AG09309 (cell line): ENCODE results near the gene CA11.

Experiments used
- DNase-seq: peaks from one replicate; pipeline ENCODE4 v3.0.0-alpha.2; 2010; ENCODE audit warnings: low read depth
- H3K4me3 ChIP-seq: 2 replicates; pipeline ENCODE4 v1.5.1; 2011; ENCODE audit warnings: mild to moderate bottlenecking, low read depth, low read length, moderate library complexity; ENCODE audit not compliant: control insufficient read depth
- TF ChIP-seq, protein P1 (sequence below): IDR thresholded peaks from 2 replicates; pipeline ENCODE4 v1.5.1; 2011; ENCODE audit warnings: mild to moderate bottlenecking, low read depth, low read length, inconsistent platforms; ENCODE audit not compliant: insufficient read depth, control insufficient read depth; ENCODE audit errors: missing control alignments

Gene CA11

DNA sequence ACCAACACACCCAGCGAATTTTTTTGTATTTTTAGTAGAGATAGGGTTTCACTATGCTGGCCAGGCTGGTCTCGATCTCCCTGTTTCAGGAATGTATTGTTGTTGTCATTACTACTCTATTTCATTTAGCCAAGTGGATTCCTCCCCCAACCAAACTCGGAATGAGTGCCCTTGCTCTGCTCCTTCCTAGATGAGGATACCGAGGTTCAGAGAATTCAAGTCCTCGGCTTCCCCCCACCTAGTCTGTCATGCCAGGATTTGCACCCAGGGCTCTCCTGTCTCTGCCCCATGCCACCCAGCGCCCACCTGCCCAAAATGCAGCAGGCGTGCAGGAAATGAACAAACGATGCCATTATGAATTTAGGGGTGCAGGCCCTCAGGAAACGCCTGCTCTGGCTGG is 43.0 kb downstream of the CA11 start:
- H3K4me3 ChIP-seq, result no peak overlapping the region
- TF ChIP-seq, protein P1, sequence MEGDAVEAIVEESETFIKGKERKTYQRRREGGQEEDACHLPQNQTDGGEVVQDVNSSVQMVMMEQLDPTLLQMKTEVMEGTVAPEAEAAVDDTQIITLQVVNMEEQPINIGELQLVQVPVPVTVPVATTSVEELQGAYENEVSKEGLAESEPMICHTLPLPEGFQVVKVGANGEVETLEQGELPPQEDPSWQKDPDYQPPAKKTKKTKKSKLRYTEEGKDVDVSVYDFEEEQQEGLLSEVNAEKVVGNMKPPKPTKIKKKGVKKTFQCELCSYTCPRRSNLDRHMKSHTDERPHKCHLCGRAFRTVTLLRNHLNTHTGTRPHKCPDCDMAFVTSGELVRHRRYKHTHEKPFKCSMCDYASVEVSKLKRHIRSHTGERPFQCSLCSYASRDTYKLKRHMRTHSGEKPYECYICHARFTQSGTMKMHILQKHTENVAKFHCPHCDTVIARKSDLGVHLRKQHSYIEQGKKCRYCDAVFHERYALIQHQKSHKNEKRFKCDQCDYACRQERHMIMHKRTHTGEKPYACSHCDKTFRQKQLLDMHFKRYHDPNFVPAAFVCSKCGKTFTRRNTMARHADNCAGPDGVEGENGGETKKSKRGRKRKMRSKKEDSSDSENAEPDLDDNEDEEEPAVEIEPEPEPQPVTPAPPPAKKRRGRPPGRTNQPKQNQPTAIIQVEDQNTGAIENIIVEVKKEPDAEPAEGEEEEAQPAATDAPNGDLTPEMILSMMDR, result no peak
- DNase-seq, result no peak

DNA sequence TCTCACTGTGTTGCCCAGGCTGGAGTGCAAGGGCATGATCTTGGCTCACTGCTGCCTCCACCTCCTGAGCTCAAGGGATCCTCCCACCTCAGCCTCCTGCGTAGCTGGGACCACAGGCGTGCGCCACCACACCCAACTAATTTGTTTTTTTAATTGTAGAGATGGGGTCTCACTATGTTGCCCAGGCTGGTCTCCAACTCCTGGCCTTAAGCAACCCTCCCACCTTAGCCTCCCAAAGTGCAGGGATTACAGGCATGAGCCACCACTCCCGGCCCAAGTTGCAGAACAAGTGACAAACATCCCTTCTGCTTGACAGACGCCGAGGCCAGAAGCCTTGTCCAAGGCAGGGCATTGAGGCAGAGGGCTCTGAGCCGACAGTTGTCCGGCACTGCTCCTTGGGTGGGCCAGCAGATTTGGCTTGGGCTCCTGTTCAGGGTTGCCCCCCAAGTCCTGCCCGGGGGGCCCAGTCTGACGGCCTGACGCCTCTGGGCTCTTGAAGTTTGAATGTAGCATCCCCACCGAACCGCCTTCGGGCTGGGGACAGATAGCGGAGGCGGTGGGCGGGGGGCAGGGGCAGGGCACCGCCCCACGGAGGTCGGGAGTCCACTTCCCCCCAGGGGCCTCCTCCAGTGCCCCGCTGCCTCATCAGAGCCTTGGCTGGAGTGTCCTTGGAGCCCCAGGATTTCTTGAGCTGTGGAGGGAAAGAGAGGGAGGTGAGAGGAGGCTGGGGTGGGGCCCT is 45.1 kb downstream of the CA11 start:
- TF ChIP-seq, protein P1, result no peak
- no peak for DNase-seq
- no peak overlapping the region for H3K4me3 ChIP-seq

DNA sequence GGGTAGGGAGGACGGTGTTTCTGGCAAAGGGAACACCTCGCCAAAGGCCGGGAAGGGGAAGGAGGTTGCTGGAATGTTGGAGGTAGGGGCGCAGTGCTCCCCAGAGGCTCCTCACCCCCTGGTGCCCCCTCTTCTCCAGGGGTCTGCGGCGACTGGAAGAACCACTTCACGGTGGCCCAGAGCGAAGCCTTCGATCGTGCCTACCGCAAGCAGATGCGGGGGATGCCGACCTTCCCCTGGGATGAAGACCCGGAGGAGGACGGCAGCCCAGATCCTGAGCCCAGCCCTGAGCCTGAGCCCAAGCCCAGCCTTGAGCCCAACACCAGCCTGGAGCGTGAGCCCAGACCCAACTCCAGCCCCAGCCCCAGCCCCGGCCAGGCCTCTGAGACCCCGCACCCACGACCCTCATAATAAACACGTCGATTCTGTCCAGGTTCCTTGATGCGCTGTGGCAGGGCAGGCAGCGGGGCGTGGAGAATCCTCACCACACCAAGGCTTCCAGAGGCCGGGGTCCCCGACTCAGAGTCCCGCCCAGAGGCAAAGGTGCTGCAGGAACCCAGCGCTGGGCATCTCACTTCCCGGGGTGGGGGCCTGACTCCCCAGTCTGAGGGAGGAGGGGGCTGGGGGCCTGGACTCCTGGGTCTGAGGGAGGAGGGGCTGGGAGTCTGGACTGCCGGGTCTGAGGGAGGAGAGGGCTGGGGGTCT is 46.8 kb downstream of the CA11 start:
- TF ChIP-seq, protein P1, result no peak

DNA sequence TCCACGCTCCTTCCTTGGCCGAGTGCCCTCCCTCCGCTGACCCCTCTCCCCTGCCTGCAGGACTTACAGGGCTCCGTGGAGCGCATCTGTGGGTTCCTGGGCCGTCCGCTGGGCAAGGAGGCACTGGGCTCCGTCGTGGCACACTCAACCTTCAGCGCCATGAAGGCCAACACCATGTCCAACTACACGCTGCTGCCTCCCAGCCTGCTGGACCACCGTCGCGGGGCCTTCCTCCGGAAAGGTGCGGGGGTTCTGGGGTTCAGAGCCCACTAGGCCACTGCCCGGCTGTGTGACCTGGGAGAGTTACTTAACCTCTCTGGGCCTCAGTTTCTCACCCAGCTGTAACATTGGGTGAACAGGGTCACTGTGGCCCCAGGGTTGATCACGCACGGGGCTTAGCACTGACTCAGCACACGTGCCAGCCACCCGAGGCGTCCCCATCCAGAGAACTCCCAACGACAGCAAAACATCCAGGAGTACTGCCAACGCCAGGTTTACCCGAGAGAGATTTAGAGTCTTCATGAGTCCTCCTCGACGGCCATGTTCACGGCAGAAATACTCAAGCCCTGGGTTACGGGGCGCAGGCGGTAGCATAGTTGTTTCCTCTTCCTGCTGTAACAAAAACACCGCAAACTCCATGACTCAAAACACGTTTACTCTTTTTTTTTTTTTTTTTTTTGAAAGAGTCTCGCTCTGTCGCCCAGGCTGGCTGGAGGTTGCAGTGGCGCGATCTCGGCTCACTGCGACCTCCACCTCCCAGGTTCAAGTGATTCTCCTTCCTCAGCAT is 49.1 kb downstream of the CA11 start:
- TF ChIP-seq, protein P1, result no peak
- DNase-seq, result no peak
- no peak overlapping the region for H3K4me3 ChIP-seq

More for the DNA sequence above, 46.8 kb downstream of the CA11 start:
- DNase-seq, result no peak
- no peak overlapping the region for H3K4me3 ChIP-seq

DNA sequence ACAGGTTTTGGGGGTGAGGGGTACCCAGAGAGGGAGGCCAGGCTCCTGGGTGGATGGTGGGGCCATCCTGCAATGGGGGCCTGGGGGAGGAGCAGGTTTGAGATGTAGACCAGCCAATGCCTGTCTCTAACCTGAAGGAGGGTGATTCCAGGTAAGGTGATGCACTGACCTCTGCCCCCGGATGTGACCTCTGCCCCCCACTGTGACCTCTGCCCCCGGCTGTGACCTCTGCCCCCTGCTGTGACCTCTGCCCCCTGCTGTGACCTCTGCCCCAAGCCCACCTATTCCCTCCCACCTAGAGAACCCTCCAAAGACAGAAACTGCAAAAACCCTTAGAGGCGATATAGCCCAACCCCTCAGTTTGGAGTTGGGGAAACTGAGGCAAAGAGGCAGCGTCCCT is 49.8 kb downstream of the CA11 start:
- TF ChIP-seq, protein P1, result no peak
- no peak overlapping the region for H3K4me3 ChIP-seq
- no peak for DNase-seq

DNA sequence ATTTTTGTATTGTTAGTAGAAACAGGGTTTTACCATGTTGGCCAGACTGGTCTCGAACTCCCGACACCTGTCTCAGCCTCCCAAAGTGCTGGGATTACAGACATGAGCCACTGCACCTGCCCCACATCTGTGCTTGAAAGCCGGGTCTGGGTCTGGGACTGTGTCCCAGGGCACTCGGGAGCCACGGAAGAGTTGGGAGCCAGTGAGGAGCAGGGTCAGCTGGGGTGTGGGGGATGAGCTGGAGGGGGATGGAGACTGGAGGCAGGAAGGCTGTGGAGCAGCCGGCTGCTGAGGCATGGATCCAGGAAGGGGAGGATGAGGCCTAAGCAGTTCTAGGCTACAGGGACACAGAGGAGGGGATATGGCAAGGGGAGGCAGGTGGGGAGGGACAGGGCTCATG is 50.2 kb downstream of the CA11 start:
- DNase-seq, result no peak
- H3K4me3 ChIP-seq, result no peak overlapping the region
- TF ChIP-seq, protein P1, result no peak
